ENCODE measurements around the gene TNFSF4.

Gene TNFSF4

DNA sequence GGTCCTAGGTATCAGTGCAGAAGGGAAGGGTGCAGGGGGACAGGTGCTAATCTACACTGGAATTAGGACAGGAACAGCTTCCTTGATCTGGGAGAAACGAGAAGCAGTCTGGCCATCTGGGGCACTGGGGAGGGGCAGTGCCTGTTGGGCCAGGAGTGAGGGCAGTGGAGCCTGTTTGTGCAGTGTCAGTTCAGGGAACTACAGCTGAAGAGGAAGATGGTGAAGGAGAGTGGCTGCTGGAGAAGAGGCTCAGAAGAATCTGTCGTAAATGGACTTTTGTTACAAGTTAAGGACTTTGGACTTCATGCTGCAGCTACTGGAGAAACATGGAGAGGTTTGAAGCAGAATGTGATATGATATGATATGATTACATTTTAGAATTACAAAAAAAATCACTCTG lies 3.2 kb upstream of the TNFSF4 start:
- no peak for DNase-seq

GRCh38 chr1:173208868-173209267 lies 1.7 kb upstream of the TNFSF4 start:
- no peak for DNase-seq

DNA sequence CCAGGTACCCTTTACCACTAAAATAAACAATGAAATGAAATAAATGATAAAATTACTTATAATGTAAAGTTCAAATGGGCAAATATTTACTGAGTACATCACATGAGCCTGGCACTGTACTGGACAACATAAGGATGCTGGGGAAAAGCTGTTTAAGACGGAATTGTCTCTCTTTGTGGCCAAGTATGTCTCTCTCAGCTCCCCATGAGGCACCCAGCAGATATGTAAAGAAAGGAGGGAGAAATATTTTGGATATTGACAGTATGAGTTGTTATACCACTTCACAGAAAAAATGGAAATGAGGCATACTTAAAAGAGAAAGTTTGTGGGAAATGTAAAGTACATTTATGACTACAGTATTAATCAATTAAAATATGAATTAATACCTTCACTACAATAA lies 1.0 kb upstream of the TNFSF4 start:
- no peak for DNase-seq

DNA sequence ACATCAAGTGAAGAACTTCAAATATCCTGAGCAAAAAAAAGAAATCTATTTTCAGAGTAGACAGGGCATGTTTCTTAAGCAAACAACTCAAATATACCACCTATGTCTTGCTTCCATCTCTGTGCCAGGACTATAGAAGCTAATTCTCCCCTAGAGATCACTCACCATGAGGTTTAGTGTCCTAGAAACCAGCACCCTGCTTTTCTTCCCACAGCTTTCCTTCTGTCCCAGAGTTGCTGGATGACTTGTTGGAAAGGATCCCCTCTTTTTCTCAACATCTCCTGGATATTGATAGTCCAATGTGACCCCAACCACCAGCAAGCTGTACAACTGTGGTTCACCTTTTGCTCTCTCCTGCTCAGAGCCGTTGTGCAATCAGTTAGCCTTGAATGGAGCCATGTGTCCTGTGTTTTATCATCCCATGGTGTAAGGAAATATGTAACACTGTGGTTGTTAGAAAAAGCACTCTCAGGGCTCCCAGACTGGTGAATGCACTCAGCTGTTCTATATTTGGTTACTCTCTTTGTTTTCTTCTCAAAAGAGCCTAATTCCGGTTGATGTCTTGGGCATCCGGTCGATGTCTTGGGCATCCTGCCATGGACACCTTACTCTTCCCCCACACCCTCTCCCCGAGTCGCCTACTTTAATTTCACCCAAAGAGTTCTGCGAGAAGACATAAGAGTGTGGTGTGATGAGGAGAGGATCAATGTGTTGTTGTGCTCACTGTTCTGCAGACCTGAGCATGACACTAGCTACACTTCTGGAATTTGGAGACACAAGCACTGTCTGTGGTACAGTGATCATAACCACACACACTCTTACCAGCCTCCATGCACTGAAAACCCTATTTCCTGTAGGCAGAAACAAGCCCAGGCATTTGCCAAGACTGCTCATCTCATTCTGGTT lies 1.7 kb downstream of the TNFSF4 start:
- no peak for DNase-seq

DNA sequence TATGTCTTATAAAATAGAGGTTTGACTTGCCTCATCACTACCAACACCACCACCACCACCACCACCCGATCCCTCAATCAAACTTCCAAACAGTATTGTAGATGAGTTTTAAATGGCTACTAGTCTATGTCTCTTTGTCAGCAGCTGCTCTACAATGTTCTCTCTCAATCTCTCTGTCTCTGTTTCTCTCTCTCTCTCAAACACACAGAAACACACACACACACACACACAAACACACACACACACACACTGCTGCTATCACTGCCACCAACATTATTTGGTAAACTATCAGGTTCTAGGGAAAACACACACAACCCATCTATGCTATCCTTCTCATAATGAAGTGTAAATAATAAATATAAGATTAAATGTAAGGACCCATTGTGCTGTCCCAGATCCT lies 2.4 kb downstream of the TNFSF4 start:
- DNase-seq = no peak

GRCh38 chr1:173202424-173203145 lies 4.5 kb downstream of the TNFSF4 start:
- peak; percentile 83 for DNase-seq

GRCh38 chr1:173201969-173202368 lies 5.2 kb downstream of the TNFSF4 start:
- DNase-seq = no peak

DNA sequence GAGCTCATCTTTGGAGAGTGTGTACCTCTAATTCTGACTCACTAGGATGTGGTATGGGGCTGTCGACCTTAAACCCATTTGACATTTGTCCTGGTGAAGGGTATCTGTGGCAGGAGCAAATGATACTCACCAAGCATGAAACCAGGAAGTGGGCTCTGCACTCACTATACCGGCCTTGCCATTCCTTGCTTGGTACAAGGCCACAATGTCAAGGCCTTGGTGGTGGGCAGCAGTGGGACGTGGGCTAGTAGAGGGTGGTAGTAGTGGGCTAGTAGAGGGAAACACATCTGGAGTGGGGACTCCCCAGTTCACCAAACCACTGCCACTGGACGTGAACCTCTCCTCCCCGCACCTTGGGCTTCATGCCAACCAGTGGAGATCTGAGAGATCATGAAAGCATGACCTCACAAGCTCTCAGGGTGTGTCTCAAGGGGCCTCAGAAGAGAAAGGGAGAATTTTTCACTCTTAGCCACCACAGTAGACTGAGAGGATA lies 11.5 kb downstream of the TNFSF4 start:
- no peak for DNase-seq

DNA sequence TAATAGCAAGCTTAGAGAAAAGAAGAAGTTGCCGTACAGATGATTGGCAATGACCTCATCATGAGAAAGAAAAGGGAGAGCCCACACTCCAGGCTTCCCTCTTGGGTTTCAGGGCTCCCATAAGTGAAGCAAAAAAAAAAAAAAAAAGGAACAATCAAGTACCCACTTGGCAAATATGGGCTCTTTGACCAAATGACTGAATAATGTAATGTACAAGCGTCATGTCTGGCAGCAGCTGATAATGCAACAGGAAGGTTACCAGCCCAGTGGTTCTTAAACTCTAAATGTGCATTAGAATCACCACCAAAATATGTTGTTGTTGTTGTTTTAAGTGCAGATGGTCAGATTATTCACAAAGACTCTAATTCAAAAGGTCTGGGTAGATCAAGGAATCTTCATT lies 13.5 kb downstream of the TNFSF4 start:
- no peak for DNase-seq

DNA sequence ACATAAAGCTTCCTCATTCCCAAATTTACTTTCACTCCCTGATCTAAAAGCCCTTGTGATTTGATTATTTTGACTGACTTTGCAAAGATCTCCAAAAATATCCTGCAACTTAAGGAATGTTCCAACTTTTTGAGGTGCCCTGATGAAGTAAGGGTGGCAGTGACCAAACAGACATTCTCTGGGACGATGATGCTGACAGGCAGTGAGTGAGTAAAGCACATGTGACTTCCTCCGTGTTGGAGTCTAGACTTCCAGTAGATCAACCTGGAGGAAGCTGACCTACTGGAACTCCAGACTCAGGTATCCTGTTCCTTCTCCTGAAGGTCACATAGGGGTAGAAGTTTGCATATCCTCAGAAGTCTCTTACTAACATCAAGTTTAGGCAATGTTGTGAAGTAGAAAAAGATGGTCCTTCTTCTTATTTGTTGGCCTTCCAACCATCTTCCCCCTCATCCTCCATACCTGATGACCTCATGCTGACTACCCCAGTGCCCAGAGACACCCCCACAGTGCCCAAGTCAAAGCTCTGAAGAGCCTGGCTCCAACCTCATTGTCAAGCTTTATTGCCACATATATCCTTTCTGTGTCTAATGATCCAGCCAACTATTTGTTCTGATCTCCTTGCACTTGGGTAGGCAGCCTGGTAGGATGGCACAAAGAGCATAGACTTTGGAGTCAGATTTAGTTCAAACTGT lies 16.0 kb downstream of the TNFSF4 start:
- DNase-seq = no peak

- no peak for DNase-seq
These were observed 16.8 kb downstream of the TNFSF4 start for GRCh38 chr1:173190101-173190936.

DNA sequence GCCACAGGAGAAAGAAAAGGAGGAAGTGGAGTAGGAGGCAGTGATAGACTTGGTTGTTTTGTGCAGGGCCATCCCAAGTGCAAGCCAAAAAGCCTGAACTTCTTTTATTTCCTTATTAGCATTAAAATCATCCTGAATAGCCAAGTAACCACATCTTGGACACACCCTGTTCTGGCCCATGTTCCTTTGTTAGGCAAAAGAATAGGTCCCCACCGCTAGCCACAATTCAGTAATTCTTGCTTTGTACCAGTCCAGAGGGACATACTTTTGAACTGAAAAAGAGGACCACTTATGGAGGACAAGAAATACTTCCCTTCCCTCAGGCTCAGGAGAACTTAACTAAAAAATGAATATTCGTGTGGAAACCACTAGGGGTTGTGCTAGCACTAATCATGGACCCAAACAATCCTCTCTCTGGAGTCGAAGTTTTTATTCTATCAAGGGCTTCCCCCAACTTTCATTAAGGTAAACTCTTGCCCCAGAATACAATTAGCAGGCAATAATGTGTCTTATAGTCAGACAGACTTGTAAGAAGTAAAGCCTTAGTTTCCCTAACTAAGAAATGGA lies 19.4 kb downstream of the TNFSF4 start:
- DNase-seq = no peak

- no peak for DNase-seq
These were observed 25.3 kb downstream of the TNFSF4 start for GRCh38 chr1:173181791-173182190.

- no peak for DNase-seq
These were observed 30.9 kb downstream of the TNFSF4 start for GRCh38 chr1:173176246-173176645.

- DNase-seq = no peak
These were observed 31.5 kb downstream of the TNFSF4 start for GRCh38 chr1:173175514-173176145.

GRCh38 chr1:173173388-173173787 lies 33.7 kb downstream of the TNFSF4 start:
- no peak for DNase-seq

GRCh38 chr1:173171152-173171551 lies 36.0 kb downstream of the TNFSF4 start:
- no peak for DNase-seq

DNA sequence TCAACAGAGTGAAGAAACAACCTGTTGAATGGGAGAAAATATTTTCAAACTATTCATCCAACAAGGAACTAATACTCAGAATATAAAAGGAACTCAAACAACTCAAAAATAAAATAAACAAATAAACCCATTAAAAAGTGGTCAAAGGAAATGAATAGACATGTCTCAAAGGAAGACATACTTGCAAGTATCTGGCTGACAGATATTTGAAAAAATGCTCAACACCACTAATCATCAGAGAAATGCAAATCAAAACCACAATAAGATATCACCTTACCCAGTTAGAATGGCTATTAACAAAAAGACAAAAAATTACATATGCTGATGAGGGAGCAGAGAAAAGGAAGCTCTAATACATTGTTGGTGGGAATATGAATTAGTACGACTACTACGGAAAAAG lies 38.2 kb downstream of the TNFSF4 start:
- DNase-seq = peak; percentile 74

DNA sequence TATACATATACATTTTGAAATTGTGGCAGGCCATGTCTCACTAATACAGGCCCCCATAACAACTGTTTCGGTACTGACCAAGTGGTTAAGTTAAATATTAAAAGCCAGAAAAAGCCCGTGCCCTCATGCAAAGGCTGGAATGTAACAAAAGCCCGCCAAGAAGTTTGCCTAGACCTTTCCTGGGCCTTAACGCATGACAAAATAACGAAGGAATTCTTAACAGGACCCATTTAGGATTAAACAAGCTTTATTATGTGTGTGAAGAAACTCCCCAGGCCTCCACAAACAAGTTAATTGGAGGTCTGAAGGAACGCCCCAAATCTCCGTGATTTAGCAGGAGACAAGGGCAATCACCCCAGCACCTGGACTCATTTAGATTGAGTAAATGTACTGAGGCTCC lies 42.4 kb downstream of the TNFSF4 start:
- DNase-seq = no peak

- no peak for DNase-seq
These were observed 43.0 kb downstream of the TNFSF4 start for GRCh38 chr1:173164178-173164577.

GRCh38 chr1:173163222-173163621 lies 43.9 kb downstream of the TNFSF4 start:
- no peak for DNase-seq

DNA sequence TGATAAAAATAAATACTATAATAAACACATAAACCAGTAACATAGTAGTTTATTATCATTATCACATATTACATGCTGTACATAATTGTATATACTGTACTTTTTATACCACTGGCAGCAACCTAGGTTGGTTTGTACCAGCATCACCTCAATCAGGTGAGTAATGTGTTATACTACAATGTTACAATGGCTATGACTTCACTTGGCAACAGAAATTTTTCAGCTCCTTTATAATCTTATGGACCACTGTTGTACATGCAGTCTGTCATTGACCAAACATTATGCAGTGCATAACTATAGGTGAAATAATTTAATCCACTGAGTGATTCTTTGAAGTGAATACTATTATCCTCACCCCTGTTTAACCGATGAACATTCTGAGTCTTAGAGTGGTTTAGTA lies 44.5 kb downstream of the TNFSF4 start:
- DNase-seq = no peak
